ENCODE results near the gene ZNF654. TPM values are rescaled to one million over a fixed set of nuclear protein-coding genes. Genes with fewer than 3 reads are reported as not detected.

ZNF654 gene
- polyA plus RNA-seq, 2 donors, result 4.3 to 4.8 TPM

- WGBS, 2 donors, result 97% methylated on average over 1 of the region's 1 CpG
- H3K4me3 ChIP-seq (ENCODE audit: low read depth in 1 of 2, low read length in 2 of 2), result no peak overlapping the region
- no peaks in the 10 kb centered on the region for H3K4me1 ChIP-seq (ENCODE audit: control insufficient read depth in 2 of 2, insufficient read depth in 2 of 2, low read length in 1 of 2)
- no peaks in the 10 kb centered on the region for H3K9me3 ChIP-seq (ENCODE audit: control insufficient read depth in 2 of 2, insufficient read depth in 1 of 2, low read depth in 1 of 2, low read length in 1 of 2)
- H3K27ac ChIP-seq (ENCODE audit: low read depth in 2 of 2, low read length in 1 of 2), result no peak overlapping the region
- H3K27me3 ChIP-seq (ENCODE audit: control insufficient read depth in 1 of 2, insufficient read depth in 2 of 2, low read length in 2 of 2), result no peaks in the 10 kb centered on the region
- no peaks in the 10 kb centered on the region for H3K36me3 ChIP-seq (ENCODE audit: control insufficient read depth in 2 of 2, insufficient read depth in 2 of 2, low read length in 1 of 2)
These were observed 64.5 kb downstream of the ZNF654 start for GRCh38 chr3:88123526-88123925.

- no peaks in the 10 kb centered on the region for H3K4me1 ChIP-seq (ENCODE audit: control insufficient read depth in 2 of 2, insufficient read depth in 2 of 2, low read length in 1 of 2)
- no peaks in the 10 kb centered on the region for H3K36me3 ChIP-seq (ENCODE audit: control insufficient read depth in 2 of 2, insufficient read depth in 2 of 2, low read length in 1 of 2)
- H3K4me3 ChIP-seq (ENCODE audit: low read depth in 1 of 2, low read length in 2 of 2), result no peak overlapping the region
- no peak overlapping the region for H3K27ac ChIP-seq (ENCODE audit: low read depth in 2 of 2, low read length in 1 of 2)
- 87 to 92% methylated on average over 1 of the region's 1 CpG for WGBS, 2 donors
- H3K9me3 ChIP-seq (ENCODE audit: control insufficient read depth in 2 of 2, insufficient read depth in 1 of 2, low read depth in 1 of 2, low read length in 1 of 2), result no peaks in the 10 kb centered on the region
- H3K27me3 ChIP-seq (ENCODE audit: control insufficient read depth in 1 of 2, insufficient read depth in 2 of 2, low read length in 2 of 2), result no peaks in the 10 kb centered on the region
These were observed 72.6 kb downstream of the ZNF654 start for GRCh38 chr3:88131695-88132094.

GRCh38 chr3:88132894-88133293 is 73.8 kb downstream of the ZNF654 start:
- Histone ChIP-seq H3K9me3 (ENCODE audit: control insufficient read depth in 2 of 2, insufficient read depth in 1 of 2, low read depth in 1 of 2, low read length in 1 of 2) (no peaks in the 10 kb centered on the region), H3K4me1 (ENCODE audit: control insufficient read depth in 2 of 2, insufficient read depth in 2 of 2, low read length in 1 of 2) (no peaks in the 10 kb centered on the region), H3K4me3 (ENCODE audit: low read depth in 1 of 2, low read length in 2 of 2) (no peak overlapping the region), H3K27ac (ENCODE audit: low read depth in 2 of 2, low read length in 1 of 2) (no peak overlapping the region), H3K36me3 (ENCODE audit: control insufficient read depth in 2 of 2, insufficient read depth in 2 of 2, low read length in 1 of 2) (no peaks in the 10 kb centered on the region), H3K27me3 (ENCODE audit: control insufficient read depth in 1 of 2, insufficient read depth in 2 of 2, low read length in 2 of 2) (no peaks in the 10 kb centered on the region)
- WGBS, 2 donors, result 89 to 93% methylated on average over 1 of the region's 1 CpG

- Histone ChIP-seq H3K27me3 (ENCODE audit: control insufficient read depth in 1 of 2, insufficient read depth in 2 of 2, low read length in 2 of 2) (no peaks in the 10 kb centered on the region), H3K36me3 (ENCODE audit: control insufficient read depth in 2 of 2, insufficient read depth in 2 of 2, low read length in 1 of 2) (no peaks in the 10 kb centered on the region), H3K4me1 (ENCODE audit: control insufficient read depth in 2 of 2, insufficient read depth in 2 of 2, low read length in 1 of 2) (no peaks in the 10 kb centered on the region), H3K27ac (ENCODE audit: low read depth in 2 of 2, low read length in 1 of 2) (no peak overlapping the region), H3K9me3 (ENCODE audit: control insufficient read depth in 2 of 2, insufficient read depth in 1 of 2, low read depth in 1 of 2, low read length in 1 of 2) (no peaks in the 10 kb centered on the region), H3K4me3 (ENCODE audit: low read depth in 1 of 2, low read length in 2 of 2) (no peak overlapping the region)
- 47 to 53% methylated on average over 1 of the region's 1 CpG for WGBS, 2 donors
These were observed 74.7 kb downstream of the ZNF654 start for GRCh38 chr3:88133711-88134263.

GRCh38 chr3:88137836-88138235 is 78.8 kb downstream of the ZNF654 start:
- Histone ChIP-seq H3K4me3 (ENCODE audit: low read depth in 1 of 2, low read length in 2 of 2) (no peak overlapping the region), H3K36me3 (ENCODE audit: control insufficient read depth in 2 of 2, insufficient read depth in 2 of 2, low read length in 1 of 2) (peaks cover 0 to 3% of the 10 kb centered on the region in 2 donors), H3K9me3 (ENCODE audit: control insufficient read depth in 2 of 2, insufficient read depth in 1 of 2, low read depth in 1 of 2, low read length in 1 of 2) (no peaks in the 10 kb centered on the region), H3K27ac (ENCODE audit: low read depth in 2 of 2, low read length in 1 of 2) (no peak overlapping the region), H3K27me3 (ENCODE audit: control insufficient read depth in 1 of 2, insufficient read depth in 2 of 2, low read length in 2 of 2) (no peaks in the 10 kb centered on the region), H3K4me1 (ENCODE audit: control insufficient read depth in 2 of 2, insufficient read depth in 2 of 2, low read length in 1 of 2) (no peaks in the 10 kb centered on the region)
- WGBS, 2 donors, result 72 to 94% methylated on average over 1 of the region's 1 CpG

- Histone ChIP-seq H3K36me3 (ENCODE audit: control insufficient read depth in 2 of 2, insufficient read depth in 2 of 2, low read length in 1 of 2) (peaks cover 0 to 3% of the 10 kb centered on the region in 2 donors), H3K27me3 (ENCODE audit: control insufficient read depth in 1 of 2, insufficient read depth in 2 of 2, low read length in 2 of 2) (no peaks in the 10 kb centered on the region), H3K4me1 (ENCODE audit: control insufficient read depth in 2 of 2, insufficient read depth in 2 of 2, low read length in 1 of 2) (no peaks in the 10 kb centered on the region), H3K9me3 (ENCODE audit: control insufficient read depth in 2 of 2, insufficient read depth in 1 of 2, low read depth in 1 of 2, low read length in 1 of 2) (no peaks in the 10 kb centered on the region), H3K4me3 (ENCODE audit: low read depth in 1 of 2, low read length in 2 of 2) (no peak overlapping the region), H3K27ac (ENCODE audit: low read depth in 2 of 2, low read length in 1 of 2) (no peak overlapping the region)
- 43 to 44% methylated on average over 4 of the region's 4 CpGs for WGBS, 2 donors
These were observed 82.5 kb downstream of the ZNF654 start for GRCh38 chr3:88141458-88142083.

GRCh38 chr3:88142094-88142624 is 83.1 kb downstream of the ZNF654 start:
- H3K9me3 ChIP-seq (ENCODE audit: control insufficient read depth in 2 of 2, insufficient read depth in 1 of 2, low read depth in 1 of 2, low read length in 1 of 2), result no peaks in the 10 kb centered on the region
- 30 to 46% methylated on average over 3 of the region's 3 CpGs for WGBS, 2 donors
- peaks cover 0 to 3% of the 10 kb centered on the region in 2 donors for H3K36me3 ChIP-seq (ENCODE audit: control insufficient read depth in 2 of 2, insufficient read depth in 2 of 2, low read length in 1 of 2)
- H3K4me1 ChIP-seq (ENCODE audit: control insufficient read depth in 2 of 2, insufficient read depth in 2 of 2, low read length in 1 of 2), result no peaks in the 10 kb centered on the region
- no peak overlapping the region for H3K27ac ChIP-seq (ENCODE audit: low read depth in 2 of 2, low read length in 1 of 2)
- no peaks in the 10 kb centered on the region for H3K27me3 ChIP-seq (ENCODE audit: control insufficient read depth in 1 of 2, insufficient read depth in 2 of 2, low read length in 2 of 2)
- H3K4me3 ChIP-seq (ENCODE audit: low read depth in 1 of 2, low read length in 2 of 2), result no peak overlapping the region

- Histone ChIP-seq H3K27ac (ENCODE audit: low read depth in 2 of 2, low read length in 1 of 2) (no peak overlapping the region), H3K9me3 (ENCODE audit: control insufficient read depth in 2 of 2, insufficient read depth in 1 of 2, low read depth in 1 of 2, low read length in 1 of 2) (no peaks in the 10 kb centered on the region)
These were observed 88.2 kb downstream of the ZNF654 start for GRCh38 chr3:88147261-88147660.

GRCh38 chr3:88148651-88149050 is 89.6 kb downstream of the ZNF654 start:
- Histone ChIP-seq H3K4me3 (ENCODE audit: low read depth in 1 of 2, low read length in 2 of 2) (peak overlapping the region in 1 of 2 donors; percentile 95), H3K9me3 (ENCODE audit: control insufficient read depth in 2 of 2, insufficient read depth in 1 of 2, low read depth in 1 of 2, low read length in 1 of 2) (no peaks in the 10 kb centered on the region), H3K4me1 (ENCODE audit: control insufficient read depth in 2 of 2, insufficient read depth in 2 of 2, low read length in 1 of 2) (peaks cover 3% of the 10 kb centered on the region in 2 donors), H3K27me3 (ENCODE audit: control insufficient read depth in 1 of 2, insufficient read depth in 2 of 2, low read length in 2 of 2) (no peaks in the 10 kb centered on the region), H3K36me3 (ENCODE audit: control insufficient read depth in 2 of 2, insufficient read depth in 2 of 2, low read length in 1 of 2) (no peaks in the 10 kb centered on the region), H3K27ac (ENCODE audit: low read depth in 2 of 2, low read length in 1 of 2) (no peak overlapping the region)
- 63 to 64% methylated on average over 17 of the region's 17 CpGs for WGBS, 2 donors

More at GRCh38 chr3:88147261-88147660, 88.2 kb downstream of the ZNF654 start:
- H3K4me1 ChIP-seq (ENCODE audit: control insufficient read depth in 2 of 2, insufficient read depth in 2 of 2, low read length in 1 of 2), result peaks cover 3% of the 10 kb centered on the region in 2 donors
- no peaks in the 10 kb centered on the region for H3K36me3 ChIP-seq (ENCODE audit: control insufficient read depth in 2 of 2, insufficient read depth in 2 of 2, low read length in 1 of 2)
- no peaks in the 10 kb centered on the region for H3K27me3 ChIP-seq (ENCODE audit: control insufficient read depth in 1 of 2, insufficient read depth in 2 of 2, low read length in 2 of 2)
- H3K4me3 ChIP-seq (ENCODE audit: low read depth in 1 of 2, low read length in 2 of 2), result no peak overlapping the region

GRCh38 chr3:88149101-88149508 is 90.0 kb downstream of the ZNF654 start:
- Histone ChIP-seq H3K36me3 (ENCODE audit: control insufficient read depth in 2 of 2, insufficient read depth in 2 of 2, low read length in 1 of 2) (no peaks in the 10 kb centered on the region), H3K9me3 (ENCODE audit: control insufficient read depth in 2 of 2, insufficient read depth in 1 of 2, low read depth in 1 of 2, low read length in 1 of 2) (no peaks in the 10 kb centered on the region), H3K27me3 (ENCODE audit: control insufficient read depth in 1 of 2, insufficient read depth in 2 of 2, low read length in 2 of 2) (no peaks in the 10 kb centered on the region), H3K27ac (ENCODE audit: low read depth in 2 of 2, low read length in 1 of 2) (peak overlapping the region; percentile 93 to 98), H3K4me3 (ENCODE audit: low read depth in 1 of 2, low read length in 2 of 2) (peak overlapping the region; percentile 95 to 97), H3K4me1 (ENCODE audit: control insufficient read depth in 2 of 2, insufficient read depth in 2 of 2, low read length in 1 of 2) (peaks cover 3% of the 10 kb centered on the region in 2 donors)
- WGBS, 2 donors, result 0% methylated on average over 16 of the region's 16 CpGs
